Type B pancreatic cell (in vitro differentiated cells): ENCODE data around the gene AKAP9. TPM values are rescaled to one million over a fixed set of nuclear protein-coding genes. Genes with fewer than 3 reads are reported as not detected.

Experiments
- DNase-seq: peaks from one replicate; pipeline ENCODE4 v3.0.0; 2021; ENCODE audit warnings: mixed read lengths; ENCODE audit not compliant: unreplicated experiment; ENCODE audit errors: extremely low spot score
- H3K27ac Mint-ChIP-seq: 2 replicates; pipeline ENCODE4 v1.8.0; 2021; ENCODE audit warnings: mild to moderate bottlenecking, mixed read lengths
- H3K27me3 Mint-ChIP-seq: 2 replicates; pipeline ENCODE4 v1.8.0; 2021; ENCODE audit warnings: mixed read lengths
- H3K36me3 Mint-ChIP-seq: 2 replicates; pipeline ENCODE4 v1.8.0; 2021; ENCODE audit warnings: mixed read lengths
- H3K4me1 Mint-ChIP-seq: one replicate; pipeline ENCODE4 v1.8.0; 2021; ENCODE audit warnings: mixed read lengths; ENCODE audit not compliant: unreplicated experiment
- H3K4me3 Mint-ChIP-seq: 2 replicates; pipeline ENCODE4 v1.8.0; 2021; ENCODE audit warnings: mild to moderate bottlenecking, mixed read lengths
- H3K9me3 Mint-ChIP-seq: 2 replicates; pipeline ENCODE4 v1.8.0; 2021; ENCODE audit warnings: mixed read lengths
- total RNA-seq: library from RNA; stranded (reverse); gene quantifications from 2 replicates; pipeline ENCODE4 v1.2.1, GENCODE V29; 2021; ENCODE audit warnings: low replicate concordance
- TF ChIP-seq, protein P1 (sequence below): fragments of 200-600 bp; sonication (generic); conservative IDR thresholded peaks from 2 replicates; pipeline ENCODE4 v1.5.0; 2021; ENCODE audit warnings: antibody characterized with exemption, mild to moderate bottlenecking

The AKAP9 gene
- total RNA-seq, 1 donor from 2014 or later, result 63.1 TPM

DNA sequence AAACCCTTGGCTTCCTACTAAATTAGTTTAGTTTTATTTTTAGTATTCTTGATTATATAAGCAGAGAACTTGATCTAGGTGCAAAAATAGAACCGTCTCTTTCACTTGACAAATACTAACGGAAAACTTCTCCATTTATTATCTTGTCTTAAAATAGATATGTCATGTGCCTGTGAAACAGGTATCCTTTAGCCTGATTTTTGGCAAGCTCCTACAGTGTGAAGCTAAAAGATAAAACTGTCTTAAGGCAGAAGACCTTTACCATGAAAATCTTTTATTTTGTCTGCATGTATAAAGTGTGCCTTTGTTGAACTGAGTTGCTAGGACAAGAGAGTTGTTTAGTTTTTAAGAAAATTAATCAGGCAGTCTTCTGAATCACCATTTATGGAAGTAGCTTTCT is 103.0 kb downstream of the AKAP9 start:
- no peak overlapping the region for H3K4me3 Mint-ChIP-seq

DNA sequence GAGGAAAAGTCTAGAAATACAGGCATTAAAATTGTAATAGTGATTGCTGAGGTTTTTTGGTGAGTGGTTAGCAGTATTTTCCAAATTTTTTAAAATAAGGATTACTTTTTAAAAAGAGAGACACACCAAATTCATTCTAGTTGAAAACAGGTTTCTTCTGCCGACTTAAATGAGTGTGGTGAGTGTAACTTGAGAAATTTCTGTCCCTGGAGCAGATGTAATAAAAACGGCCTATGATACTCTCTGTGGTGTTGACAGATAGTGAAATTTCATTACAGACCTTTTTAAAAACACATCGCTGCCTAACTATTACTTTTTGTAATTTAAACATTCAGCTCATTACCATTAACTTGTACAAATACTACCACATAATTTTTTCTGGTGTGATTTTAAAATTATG is 103.5 kb downstream of the AKAP9 start:
- TF ChIP-seq, protein P1, sequence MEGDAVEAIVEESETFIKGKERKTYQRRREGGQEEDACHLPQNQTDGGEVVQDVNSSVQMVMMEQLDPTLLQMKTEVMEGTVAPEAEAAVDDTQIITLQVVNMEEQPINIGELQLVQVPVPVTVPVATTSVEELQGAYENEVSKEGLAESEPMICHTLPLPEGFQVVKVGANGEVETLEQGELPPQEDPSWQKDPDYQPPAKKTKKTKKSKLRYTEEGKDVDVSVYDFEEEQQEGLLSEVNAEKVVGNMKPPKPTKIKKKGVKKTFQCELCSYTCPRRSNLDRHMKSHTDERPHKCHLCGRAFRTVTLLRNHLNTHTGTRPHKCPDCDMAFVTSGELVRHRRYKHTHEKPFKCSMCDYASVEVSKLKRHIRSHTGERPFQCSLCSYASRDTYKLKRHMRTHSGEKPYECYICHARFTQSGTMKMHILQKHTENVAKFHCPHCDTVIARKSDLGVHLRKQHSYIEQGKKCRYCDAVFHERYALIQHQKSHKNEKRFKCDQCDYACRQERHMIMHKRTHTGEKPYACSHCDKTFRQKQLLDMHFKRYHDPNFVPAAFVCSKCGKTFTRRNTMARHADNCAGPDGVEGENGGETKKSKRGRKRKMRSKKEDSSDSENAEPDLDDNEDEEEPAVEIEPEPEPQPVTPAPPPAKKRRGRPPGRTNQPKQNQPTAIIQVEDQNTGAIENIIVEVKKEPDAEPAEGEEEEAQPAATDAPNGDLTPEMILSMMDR, result no peak
- Mint-ChIP-seq H3K36me3 (peaks cover 30% of the 10 kb centered on the region), H3K9me3 (no peaks in the 10 kb centered on the region), H3K27me3 (no peaks in the 10 kb centered on the region), H3K4me1 (peaks cover 7% of the 10 kb centered on the region), H3K27ac (no peak overlapping the region), H3K4me3 (no peak overlapping the region)
- DNase-seq, result no peak

More for the DNA sequence above, 103.0 kb downstream of the AKAP9 start:
- H3K27me3 Mint-ChIP-seq, result no peaks in the 10 kb centered on the region
- H3K27ac Mint-ChIP-seq, result no peak overlapping the region
- DNase-seq, result no peak
- H3K4me1 Mint-ChIP-seq, result peaks cover 7% of the 10 kb centered on the region
- TF ChIP-seq, protein P1, result no peak
- peaks cover 28% of the 10 kb centered on the region for H3K36me3 Mint-ChIP-seq
- no peaks in the 10 kb centered on the region for H3K9me3 Mint-ChIP-seq

DNA sequence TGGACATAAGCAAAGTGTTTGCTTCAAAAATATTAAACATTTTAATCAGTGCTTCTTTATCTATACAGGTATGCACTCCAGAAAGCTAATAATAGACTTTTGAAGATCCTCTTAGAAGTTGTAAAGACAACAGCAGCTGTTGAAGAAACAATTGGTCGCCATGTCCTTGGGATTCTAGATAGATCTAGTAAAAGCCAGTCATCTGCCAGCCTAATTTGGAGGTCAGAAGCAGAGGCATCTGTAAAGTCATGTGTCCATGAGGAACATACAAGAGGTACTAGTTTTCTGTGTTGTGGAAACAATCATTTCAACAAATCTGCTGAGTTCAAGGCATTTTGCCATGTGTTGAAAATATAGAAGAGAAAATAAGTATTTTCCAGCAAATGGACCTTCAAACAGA is 104.3 kb downstream of the AKAP9 start:
- H3K36me3 Mint-ChIP-seq, result peaks cover 30% of the 10 kb centered on the region
- no peaks in the 10 kb centered on the region for H3K27me3 Mint-ChIP-seq
- TF ChIP-seq, protein P1, result no peak

DNA sequence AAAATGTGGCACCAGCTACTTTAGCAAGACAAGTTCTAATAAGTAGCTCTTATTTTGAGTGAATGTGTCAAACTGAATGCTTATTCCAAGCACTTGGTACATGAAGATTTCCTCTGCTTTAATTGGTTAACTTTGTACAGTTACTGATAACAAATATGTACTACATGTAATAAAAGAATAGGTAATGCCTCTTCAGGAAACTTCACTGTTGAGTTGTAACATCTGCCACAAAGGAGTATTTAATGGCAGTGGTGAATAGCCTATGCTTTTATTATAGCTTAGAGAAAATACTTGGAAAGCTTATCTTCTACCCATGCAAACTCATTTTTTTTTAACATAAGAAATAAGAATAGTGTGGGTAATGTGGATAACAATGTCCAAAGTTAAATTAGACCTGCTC is 111.0 kb downstream of the AKAP9 start:
- H3K36me3 Mint-ChIP-seq, result peaks cover 27% of the 10 kb centered on the region
- no peaks in the 10 kb centered on the region for H3K9me3 Mint-ChIP-seq
- DNase-seq, result no peak
- TF ChIP-seq, protein P1, result no peak
- no peaks in the 10 kb centered on the region for H3K27me3 Mint-ChIP-seq
- no peak overlapping the region for H3K27ac Mint-ChIP-seq
- no peak overlapping the region for H3K4me3 Mint-ChIP-seq
- H3K4me1 Mint-ChIP-seq, result peaks cover 6% of the 10 kb centered on the region

More for the DNA sequence above, 104.3 kb downstream of the AKAP9 start:
- Mint-ChIP-seq H3K4me3 (no peak overlapping the region), H3K9me3 (no peaks in the 10 kb centered on the region), H3K4me1 (peaks cover 7% of the 10 kb centered on the region), H3K27ac (peak overlapping the region; percentile 16)
- DNase-seq, result no peak

DNA sequence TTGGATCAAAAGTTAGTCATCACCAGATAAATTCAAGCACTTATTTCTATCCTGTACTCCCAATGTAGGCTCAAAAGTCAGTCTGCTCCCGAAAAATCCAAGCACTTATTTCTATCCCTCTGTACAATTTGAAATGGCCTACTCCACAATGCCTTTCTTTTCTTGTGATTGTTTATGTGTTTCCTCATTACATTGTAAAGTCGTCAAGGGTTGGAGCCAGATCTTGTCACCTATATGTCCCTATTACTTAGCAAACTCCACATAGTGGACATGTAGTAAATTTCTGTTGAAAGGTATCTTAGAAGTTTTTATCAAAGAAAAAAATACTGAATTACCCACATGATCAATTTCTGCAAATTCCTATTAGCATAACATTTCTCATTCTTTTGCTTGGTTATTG is 111.5 kb downstream of the AKAP9 start:
- no peaks in the 10 kb centered on the region for H3K9me3 Mint-ChIP-seq
- no peak overlapping the region for H3K4me3 Mint-ChIP-seq
- H3K27ac Mint-ChIP-seq, result no peak overlapping the region
- peaks cover 24% of the 10 kb centered on the region for H3K36me3 Mint-ChIP-seq
- peaks cover 7% of the 10 kb centered on the region for H3K4me1 Mint-ChIP-seq
- TF ChIP-seq, protein P1, result no peak
- H3K27me3 Mint-ChIP-seq, result no peaks in the 10 kb centered on the region
- DNase-seq, result no peak

DNA sequence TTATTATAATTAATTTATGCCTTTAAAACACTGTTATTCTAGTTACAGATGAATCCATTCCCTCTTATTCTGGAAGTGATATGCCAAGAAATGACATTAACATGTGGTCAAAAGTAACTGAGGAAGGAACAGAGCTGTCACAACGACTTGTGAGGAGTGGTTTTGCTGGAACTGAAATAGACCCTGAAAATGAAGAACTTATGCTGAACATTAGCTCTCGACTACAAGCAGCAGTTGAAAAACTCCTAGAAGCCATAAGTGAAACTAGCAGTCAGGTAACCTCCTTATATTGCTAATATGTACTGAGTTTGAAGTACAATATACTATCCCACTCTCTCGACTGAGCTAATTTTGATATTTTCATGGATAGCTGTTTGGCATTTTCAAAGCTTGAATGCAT is 112.0 kb downstream of the AKAP9 start:
- DNase-seq, result no peak
- no peak overlapping the region for H3K27ac Mint-ChIP-seq
- TF ChIP-seq, protein P1, result no peak
- peaks cover 23% of the 10 kb centered on the region for H3K36me3 Mint-ChIP-seq
- H3K9me3 Mint-ChIP-seq, result no peaks in the 10 kb centered on the region
- peaks cover 11% of the 10 kb centered on the region for H3K4me1 Mint-ChIP-seq
- H3K27me3 Mint-ChIP-seq, result no peaks in the 10 kb centered on the region
- no peak overlapping the region for H3K4me3 Mint-ChIP-seq
